OCI-LY3 (cell line): ENCODE data around the gene DOK1.

Experiments used
- EZH2phosphoT487 ChIP-seq: fragments of 200-600 bp; shearing (Covaris generic); IDR thresholded peaks from 2 replicates; pipeline ENCODE4 v1.6.1; 2018; ENCODE audit warnings: antibody characterized with exemption, mixed run types, low read depth
- TF ChIP-seq, protein P1 (sequence below): fragments of 200-600, 300-600 bp; sonication (generic); IDR thresholded peaks from 2 replicates; pipeline ENCODE4 v1.5.1; 2014; ENCODE audit warnings: antibody characterized with exemption, low read length, low read depth

DNA sequence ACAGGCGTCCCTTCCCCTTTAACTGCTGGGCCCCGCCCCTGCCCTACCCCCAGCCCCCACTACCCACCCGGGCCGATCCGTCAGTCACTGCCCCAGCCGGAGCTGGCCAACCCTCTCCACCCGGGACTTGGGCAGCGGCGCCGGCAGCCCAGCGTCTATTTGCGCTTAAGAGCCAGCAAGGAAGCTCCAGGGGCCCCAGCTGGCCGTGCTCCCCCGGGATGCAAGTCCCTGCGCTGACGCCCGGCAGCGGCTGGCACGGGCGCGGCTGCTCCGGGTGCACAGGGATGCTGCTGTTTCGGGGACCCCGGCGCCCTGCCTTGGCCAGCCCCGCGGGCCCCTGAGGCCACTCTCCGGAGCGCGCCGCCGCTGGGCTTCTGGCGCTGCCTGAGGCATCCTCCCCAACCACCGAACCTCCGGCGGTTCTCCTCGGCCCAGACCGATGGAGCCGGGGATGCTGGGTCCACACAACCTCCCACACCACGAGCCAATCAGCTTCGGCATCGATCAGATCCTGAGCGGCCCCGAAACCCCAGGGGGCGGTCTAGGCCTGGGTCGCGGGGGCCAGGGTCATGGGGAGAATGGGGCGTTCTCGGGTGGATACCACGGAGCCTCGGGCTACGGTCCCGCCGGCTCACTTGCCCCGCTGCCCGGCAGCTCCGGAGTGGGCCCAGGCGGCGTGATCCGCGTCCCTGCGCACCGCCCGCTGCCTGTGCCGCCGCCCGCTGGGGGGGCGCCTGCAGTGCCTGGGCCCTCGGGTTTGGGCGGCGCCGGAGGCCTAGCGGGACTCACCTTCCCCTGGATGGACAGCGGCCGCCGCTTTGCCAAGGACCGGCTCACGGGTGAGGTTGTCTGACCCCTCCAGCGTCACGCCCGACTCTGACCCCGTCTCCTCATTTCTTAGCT is 39.9 kb upstream of the DOK1 start, which contains the start of gene TLX2:
- TF ChIP-seq, protein P1, sequence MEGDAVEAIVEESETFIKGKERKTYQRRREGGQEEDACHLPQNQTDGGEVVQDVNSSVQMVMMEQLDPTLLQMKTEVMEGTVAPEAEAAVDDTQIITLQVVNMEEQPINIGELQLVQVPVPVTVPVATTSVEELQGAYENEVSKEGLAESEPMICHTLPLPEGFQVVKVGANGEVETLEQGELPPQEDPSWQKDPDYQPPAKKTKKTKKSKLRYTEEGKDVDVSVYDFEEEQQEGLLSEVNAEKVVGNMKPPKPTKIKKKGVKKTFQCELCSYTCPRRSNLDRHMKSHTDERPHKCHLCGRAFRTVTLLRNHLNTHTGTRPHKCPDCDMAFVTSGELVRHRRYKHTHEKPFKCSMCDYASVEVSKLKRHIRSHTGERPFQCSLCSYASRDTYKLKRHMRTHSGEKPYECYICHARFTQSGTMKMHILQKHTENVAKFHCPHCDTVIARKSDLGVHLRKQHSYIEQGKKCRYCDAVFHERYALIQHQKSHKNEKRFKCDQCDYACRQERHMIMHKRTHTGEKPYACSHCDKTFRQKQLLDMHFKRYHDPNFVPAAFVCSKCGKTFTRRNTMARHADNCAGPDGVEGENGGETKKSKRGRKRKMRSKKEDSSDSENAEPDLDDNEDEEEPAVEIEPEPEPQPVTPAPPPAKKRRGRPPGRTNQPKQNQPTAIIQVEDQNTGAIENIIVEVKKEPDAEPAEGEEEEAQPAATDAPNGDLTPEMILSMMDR: no peak
- TF ChIP-seq EZH2phosphoT487: no peak
